Activated T-cell treated with anti-CD3 and anti-CD28 coated beads for 1 hour (primary cell): ENCODE measurements around the gene ACSL4.
"Not testable (repeated sequence)": the region's sequence is repeated elsewhere in the genome, so short reads cannot be mapped to it uniquely, and the experiment has no call there.

Source experiments
- DNase-seq: peaks from one replicate; pipeline ENCODE4 v3.0.0-alpha.2; 2020; ENCODE audit warnings: low read depth

ACSL4 gene

DNA sequence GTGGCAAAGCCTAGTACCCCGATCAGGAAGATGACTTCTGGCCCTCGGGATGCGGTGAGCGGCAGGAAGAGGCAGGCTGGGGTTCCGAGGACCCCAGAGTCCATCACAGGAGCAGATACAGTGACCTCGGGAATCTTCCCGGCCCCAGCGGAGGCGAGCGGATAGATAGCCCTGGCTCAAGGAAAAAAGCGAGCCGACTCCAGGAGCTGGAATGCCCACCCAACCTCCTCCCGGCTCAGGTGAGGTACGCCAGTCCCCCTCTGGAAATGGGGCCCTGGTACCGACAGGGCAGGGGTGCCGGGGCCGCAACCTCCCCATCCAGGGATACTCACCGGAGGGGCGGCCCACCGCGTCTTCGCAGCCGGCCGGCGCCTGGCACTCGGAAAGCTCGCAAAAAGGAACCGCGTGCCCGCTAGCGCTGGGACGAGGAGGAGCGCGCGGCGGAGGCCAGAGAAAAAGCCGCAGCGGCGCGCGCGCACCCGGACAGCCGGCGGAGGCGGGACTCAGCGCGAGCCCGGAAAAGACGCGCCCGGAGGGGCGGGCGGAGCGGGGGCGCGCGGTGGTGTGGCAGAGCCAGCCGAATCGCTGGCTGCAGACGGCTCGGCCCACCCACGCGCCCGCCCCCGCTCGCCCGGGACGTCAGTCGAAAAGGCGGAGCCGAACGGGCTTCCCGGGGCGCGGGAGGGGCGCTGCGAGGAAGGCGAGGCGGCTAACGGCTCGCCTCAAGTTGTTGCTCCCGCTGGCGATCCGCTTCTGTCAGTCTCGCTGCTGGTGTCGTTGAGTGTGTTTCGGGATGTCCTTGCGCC, at the start of gene ACSL4:
Gene ACSL4, minus strand, starts transcription at position 451 of the 806 bp plus-strand sequence. CDS start 49,894 bp downstream, outside the sequence.
- DNase-seq, result peak; percentile 76

DNA sequence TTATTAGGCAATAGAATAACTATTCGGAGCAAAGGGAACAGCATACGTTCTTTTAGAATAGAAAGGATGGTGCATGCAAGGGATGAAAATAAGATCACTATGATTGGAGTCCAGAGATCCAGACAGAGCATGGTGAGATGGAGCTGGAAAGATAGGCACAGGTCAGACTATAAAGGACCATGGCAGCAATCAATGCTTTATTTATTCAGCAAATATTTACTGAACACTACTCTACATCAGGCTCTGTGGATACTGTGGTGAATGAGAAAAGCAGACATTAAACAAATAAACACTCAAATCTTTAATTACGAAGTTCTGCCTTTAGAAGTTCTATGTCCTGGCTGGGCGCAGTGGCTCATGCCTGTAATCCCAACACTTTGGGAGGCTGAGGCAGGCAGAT, 44.7 kb upstream of the ACSL4 start:
- no peak for DNase-seq

DNA sequence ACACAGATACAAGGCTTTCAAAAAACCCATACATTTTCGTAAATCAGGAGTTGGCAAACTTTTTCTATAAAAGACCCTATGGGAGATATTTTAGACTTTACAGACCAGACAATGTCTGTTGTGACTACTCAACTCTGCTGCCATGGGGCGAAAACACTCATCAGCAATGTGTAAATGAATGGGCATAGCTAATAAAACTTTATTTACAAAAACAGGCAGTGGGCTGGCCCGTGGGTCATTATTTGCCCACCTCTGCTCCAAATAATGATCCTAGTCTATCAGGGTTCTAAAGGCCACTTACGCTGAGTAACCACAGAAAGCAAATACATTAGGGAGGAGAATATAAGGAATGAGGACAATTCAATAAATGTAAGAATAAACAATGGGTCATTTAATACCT, 43.9 kb upstream of the ACSL4 start:
- no peak for DNase-seq

DNA sequence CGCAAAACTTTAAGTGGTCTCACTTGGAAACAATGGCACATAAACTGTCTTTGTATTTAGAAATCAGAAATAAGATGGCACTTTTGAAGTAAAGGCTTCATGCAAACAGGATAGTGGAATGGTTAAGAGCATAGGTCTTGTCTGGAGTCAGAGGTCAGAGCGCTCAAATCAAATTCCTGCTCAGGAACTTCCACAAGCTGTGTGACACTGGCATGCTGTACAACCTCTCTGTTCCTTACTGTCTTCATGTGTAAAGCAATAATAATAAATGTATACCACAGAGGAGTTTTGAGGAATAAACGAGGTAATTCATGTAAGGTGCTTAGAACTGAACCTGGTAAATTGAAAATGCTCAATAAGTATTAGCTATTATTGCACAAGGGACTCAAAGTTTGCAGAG, 43.4 kb upstream of the ACSL4 start:
- no peak for DNase-seq

DNA sequence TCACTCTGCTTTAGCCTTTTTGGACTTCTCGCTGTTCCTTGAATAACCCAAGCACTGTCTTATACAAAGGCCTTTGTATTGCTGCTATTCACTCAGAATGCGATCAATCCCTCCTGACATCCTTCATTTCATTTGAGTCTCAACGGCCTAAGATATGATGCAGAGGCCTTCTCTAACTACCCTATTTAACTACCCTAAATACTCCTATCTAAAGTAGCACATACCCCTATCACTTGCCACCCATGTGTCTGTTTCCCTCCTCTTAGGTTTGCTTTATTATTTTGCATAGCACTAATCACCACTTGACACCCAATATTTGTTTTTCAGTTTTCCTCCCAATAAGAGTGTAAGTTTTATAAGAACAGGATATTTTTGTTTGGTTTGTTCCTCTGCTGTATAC, 42.3 kb upstream of the ACSL4 start:
- no peak for DNase-seq

DNA sequence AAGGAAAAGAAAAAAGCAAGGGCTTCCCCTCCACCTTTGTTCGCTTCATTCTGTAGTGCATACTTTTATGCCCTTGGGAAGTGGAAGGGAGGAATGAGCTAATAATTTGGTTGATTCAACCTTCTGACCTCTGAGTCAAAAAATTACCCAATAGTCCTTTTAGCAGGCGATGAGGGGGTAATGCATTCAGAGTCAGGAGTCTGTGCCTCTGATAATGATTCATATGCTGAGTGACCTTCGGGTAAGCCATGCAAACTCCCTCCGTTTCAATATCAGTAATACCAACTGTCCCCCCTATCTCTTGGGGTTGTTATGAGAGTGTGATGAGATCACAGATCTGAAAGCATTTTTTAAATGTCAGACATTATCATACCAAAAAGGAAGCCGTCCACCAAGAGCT, 41.6 kb upstream of the ACSL4 start:
- DNase-seq, result no peak

DNA sequence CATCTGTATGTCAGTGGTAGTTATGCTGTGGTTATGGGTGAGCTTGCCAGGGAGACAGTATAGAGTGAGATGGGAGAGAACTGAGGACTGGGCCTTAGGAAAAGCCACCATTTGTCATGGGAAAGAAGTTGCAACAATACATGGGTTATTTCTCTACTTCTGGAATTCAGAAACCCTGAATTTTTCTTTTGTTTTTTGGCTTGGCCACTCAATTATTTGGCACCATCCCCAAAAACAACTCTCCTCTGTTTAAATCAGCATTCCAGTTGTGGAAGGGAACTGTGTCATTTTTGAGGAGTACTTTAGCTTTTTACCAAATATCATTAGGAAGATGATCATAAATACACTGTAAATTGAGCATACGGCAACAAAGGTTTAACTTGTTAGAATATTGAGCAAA, 41.1 kb upstream of the ACSL4 start:
- no peak for DNase-seq

DNA sequence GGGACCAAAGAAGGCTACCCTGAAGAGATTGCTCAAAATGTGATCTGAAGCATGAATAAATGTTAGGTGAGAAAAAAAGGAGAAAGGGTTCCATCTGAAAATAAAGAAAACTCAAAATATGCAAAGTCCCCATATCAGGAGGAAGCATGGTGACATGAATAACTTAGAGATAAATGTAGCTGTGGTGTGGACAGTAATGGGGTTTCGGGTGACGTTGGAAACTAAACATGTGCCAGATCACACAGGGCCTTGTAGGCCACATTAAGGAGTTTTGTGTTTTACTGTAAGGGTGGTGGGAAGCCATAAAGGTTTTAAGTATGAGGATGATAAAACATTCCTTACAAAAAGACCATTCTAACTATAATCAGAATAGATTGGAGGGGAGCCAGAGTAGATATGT, 40.3 kb upstream of the ACSL4 start:
- DNase-seq, result no peak

DNA sequence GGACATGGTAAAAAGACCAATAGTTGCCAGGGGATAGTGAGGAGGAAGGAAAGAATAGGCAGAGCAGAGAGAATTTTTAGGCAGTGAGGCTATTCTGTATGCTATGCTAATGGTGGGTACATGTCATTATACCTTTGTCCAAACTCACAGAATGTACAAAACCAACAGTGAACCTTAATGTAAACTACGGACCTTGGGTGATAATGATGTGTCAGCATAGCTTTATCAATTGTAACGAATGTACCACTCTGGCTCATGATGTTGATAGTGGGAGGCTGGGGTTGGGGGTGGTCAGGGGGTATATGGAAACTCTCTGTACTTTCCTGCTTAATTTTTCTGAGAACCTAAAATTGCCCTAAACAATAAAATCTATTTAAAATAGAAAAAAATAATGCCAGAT, 37.7 kb upstream of the ACSL4 start:
- DNase-seq, result no peak

DNA sequence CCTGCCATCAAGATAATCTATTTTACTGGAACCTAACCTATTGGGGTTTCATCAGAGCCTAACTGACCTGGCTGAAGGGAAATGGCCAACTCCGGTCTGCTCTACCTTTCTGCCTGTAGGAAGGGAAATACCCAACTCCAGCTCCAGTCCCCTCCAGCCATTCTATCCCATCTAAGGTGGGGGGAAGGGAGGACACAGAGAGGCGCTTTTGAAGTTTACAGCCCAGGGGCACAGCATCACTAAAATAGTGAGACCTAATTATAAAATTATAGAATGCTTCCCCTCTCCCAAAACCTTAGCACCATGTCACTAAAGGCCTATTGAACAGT, 27.8 kb upstream of the ACSL4 start:
- no peak for DNase-seq

DNA sequence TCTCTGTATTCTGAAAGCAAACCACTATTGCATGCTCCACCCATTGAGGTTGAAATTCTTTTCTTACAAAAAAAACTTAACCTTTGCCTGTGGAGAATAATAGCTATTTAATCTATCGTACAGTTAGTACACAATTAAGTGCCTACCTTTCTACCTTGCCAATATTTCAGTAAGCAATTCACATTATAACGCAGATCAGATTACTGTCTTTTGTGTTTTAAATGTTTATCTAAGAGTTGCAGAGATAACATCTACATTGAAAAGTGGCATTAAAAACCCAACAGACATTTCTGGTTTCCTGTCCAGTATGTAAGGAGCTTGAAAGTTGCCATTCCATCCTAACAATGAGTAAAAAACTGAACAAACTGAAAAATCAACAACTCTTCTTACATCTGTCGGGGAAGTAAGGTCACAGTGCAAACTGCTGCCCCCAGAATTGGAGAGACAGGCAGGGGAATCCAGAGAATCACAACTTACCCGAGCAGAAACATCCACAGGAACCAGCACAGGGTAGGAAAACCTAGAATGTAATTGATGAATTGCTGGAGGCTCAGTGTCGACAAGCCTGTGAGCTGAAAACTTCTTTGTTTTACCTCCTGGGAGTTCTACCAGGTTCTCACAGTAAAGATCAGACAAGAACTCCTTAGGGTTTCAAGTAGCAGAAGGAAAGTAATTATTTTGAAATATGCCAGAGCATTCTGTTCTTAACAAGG, 27.3 kb upstream of the ACSL4 start:
- no peak for DNase-seq

DNA sequence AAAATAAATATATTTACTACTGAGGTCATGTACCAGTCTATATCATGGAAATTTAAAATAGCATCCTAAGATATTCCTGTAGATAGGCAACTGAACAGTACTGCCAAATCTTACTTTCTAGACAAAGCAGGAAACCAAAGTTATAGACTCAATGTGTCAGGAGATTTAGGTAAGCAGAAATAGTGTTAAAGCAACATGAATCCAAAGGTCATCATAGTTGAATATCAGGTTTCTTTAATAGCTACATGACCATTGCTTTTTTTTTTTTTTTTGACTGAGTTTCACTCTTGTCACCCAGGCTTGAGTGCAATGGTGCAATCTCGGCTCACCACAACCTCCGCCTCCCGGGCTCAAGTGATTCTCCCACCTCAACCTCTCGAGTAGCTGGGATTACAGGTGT, 20.2 kb upstream of the ACSL4 start:
- no peak for DNase-seq

DNA sequence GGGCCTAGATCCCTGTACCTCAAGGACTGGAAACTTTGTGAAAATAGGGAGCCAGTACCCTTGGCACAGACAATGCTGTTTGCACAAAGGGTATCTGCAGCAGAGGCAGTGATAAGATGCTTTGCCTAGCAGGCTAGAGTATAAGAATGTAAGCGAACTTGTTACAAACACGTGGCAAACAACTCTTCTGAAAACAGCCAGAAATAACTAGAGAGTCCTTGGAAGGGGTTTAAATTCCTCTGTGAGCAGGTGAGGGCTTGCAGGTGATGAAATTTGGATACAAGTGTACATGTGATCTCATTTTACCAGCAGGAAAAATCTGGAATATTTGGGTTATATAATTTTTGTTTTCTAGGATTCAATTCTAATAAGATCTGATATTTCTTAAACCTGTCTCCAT, 18.6 kb upstream of the ACSL4 start:
- no peak for DNase-seq

DNA sequence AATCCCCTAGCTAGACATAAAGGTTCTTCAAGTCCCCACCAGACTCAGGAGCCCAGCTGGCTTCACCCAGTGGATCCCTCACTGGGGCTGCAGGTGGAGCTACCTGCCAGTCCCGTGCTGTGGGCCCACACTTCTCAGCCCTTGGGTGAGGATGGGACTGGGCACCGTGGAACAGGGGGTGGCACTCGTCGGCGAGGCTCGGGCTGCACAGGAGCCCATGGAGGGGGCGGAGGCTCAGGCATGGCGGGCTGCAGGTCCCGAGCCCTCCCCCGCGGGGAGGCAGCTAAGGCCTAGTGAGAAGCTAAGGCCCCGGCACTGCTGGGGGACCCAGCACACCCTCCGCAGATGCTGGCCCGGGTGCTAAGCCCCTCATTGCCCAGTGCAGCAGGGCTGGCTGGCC, 16.1 kb upstream of the ACSL4 start:
- no peak for DNase-seq

DNA sequence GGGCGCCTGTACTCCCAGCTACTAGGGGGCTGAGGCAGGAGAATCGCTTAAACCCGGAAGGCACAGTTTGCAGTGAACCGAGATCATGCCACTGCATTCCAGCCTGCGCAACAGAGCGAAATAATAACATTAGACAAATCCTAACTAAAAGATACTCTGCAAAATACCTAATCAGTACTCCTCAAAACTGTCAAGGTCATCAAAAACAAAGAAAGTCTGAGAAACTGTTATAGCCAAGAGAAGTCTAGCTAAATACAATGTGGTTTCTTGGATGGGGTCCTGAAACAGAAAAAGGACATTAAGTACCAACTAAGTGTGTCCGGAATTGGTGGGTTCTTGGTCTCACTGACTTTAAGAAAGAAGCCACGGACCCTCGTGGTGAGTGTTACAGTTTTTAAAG, 14.6 kb upstream of the ACSL4 start:
- no peak for DNase-seq

DNA sequence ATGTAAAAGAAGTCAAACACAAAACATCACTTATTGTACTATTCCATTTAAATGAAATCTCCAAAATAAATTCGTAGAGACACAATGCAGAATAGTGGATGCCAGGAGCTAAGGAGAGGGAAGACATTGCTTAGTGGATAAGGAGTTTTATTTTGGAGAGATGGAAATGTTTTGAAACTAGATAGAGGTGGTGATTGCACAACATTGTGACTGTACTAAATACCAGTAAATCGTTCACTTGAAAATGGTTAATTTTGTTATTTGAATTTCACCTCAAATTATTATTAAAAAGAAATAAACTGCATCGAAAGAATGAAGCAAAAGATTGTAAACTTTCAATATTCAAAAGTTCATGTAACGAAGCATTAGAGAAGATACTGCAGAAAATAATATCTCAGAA, 9.7 kb upstream of the ACSL4 start:
- no peak for DNase-seq

DNA sequence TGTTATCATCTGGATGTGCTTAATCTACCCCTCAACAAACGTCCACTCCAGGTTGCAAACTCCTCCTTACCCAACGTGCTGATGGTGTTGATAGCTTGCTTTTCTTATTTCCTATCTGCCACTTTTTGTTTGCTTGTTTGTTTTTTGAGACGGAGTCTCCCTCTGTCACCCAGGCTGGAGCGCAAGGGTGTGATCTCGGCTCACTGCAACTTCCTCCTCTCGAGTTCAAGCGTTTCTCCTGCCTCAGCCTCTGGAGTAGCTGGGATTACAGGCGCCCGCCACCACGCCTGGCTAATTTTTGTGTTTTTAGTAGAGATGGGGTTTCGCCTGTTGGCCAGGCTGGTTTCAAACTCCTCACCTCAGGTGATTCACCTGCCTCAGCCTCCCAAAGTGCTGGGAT, 7.8 kb upstream of the ACSL4 start:
- not testable (repeated sequence) for DNase-seq

DNA sequence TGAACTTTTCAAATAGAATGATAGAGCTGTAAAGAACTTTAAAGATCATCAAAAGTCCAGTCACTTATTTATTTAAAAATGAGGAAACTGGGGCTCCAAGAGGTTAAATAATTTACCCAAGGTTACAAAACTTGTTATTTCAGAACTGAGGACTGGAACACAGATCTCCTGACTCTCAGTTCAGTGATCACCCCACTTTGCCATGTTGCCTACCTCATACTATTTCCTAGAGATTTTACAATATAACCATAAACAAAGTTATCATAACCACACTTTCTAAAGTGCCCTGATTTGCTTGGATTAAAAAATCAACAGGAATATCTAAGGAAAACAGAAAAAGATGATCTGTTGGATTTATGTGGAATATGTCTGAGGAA, 7.4 kb upstream of the ACSL4 start:
- no peak for DNase-seq

DNA sequence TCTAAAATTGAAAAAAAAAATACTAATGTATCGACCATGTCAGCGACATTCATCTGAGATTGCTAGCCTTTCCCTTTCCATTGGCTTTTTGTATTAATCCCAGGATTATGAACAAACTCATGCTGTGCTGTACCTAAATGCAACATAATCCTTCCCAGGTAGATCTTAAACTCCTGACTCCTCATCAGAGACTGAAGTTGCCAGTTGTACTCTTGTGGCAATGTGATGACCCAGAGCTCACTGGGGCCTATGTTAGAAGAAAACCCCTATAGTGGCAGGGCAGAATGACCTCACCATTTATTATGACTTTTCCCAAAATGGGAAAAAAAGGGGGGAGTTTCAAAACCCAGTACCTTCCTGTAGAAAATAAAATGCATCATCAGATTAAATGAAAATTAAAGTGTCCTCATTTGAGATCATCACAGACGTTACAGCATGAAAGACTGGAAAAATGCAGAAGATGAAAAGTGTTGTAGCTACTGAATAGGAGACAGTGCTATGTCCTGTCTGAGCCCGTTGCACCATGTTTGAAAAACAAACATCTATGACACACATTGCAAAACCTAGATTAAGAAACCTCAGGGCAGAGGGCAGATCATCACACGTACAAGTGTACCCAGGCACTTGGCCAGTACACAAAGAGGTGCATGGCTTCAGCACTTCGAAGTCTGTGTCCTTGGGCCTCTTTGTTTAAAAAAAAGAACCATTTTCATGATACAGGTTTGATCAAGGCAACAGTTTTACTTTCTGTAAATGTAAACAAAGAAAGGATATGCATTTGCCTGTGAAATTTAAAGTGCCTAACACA, 6.8 kb upstream of the ACSL4 start:
- DNase-seq, result no peak

DNA sequence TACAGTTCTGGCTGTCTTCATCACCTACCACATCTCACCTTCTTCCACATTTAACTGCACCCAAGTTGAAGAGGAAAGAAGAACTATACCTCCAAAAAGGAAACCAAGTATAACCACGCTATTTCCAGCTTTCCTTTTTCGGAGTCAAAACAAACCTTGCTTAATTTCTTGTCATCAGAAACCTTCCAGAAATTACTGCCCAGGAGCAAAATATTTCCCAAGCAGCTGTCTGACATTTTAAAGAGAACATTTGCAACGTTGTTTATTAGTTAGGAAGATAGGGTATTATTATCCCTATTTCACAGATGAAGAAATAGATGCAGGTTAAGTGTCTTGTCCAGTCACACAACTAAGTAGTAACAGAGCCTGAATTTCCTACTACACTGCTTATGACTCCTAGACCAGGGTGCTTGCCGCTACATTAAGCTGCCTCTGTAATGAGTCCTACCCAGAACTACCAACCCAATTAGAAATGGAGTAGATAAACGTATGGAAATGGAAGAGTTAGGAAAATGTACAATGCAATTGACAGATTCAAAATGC, 2.2 kb upstream of the ACSL4 start:
- DNase-seq, result no peak

DNA sequence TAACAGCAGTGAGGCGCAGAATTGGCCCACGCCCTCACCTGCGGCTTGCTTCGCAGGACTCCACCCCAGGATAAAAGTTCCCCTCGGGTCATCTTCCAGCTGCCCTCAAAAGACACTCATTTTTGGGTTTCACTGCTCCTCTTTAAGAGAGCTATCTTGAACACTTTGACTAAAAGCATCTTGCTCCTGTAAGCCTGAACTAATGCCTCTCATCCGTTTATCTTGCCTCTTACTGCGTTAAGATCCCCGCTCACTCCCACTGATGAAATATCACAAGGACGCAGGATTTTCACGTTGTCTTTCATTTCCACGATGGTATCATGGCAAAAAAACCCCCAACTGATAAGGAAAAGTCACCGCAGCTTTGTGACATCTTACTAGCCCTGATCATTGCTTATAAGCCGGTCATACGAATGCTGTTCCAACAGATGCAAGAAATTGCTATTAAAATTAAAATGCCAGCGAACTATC, 591 bp upstream of the ACSL4 start:
- DNase-seq, result no peak

DNA sequence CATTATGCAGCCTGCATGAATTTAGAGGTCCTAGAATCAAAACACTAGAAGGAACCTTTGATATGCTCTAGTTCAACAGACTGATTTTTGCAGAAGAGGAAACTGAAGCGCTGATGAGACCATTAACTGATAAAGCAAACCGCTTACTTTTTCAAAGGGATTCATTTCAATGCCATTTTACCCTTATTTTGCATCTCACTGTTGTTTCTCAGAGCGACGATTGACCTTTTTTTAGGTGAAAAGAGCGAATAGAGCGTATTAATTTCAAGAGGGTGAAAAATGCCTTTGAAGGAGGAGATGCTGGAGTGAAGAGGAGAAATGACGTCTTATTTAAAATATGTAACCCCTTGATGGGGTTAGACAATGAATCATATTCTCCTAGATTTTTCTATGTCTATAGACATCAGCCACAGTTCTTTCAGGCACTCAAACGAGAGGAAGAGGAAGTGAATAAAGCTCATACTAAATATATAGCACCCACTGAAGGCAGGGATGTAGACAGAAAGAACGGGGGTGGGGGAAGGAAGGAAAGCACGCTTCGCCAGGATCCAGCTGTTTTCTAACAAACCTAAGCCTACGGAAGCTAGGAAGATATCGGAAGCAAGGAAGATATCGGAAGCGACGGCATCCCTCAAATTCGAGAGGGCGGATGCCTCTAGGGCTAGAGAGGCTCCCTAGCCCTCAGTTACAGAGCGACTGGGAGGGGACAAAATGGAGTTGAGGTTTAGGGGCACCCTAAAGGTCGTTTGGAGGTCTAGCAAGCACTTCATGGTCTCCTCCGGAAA, 848 bp downstream of the ACSL4 start:
- DNase-seq, result no peak
